Kidney (tissue), 14 donors: ENCODE data around the gene PML. TPM values are rescaled to one million over a fixed set of nuclear protein-coding genes. Genes with fewer than 3 reads are reported as not detected.
"Not testable (repeated sequence)": the region's sequence is repeated elsewhere in the genome, so short reads cannot be mapped to it uniquely, and the experiment has no call there.

Source experiments
- DNase-seq, 5 donors: peaks; one replicate each; pipeline ENCODE4 v3.0.0-alpha.2; 2013 to 2020
- FAIRE-seq: peaks from 2 replicates; lab custom pipeline; 2012; peaks lifted over from hg19 to GRCh38; lab: Jason Lieb, UNC
- H3K27ac ChIP-seq, 2 donors: one replicate each; pipeline ENCODE4 v1.7.0; 2013; ENCODE audit warnings: low read depth in 2 of 2, low read length in 2 of 2, inconsistent platforms in 1 of 2
- H3K27me3 ChIP-seq: one replicate; pipeline ENCODE4 v1.7.1; 2013; ENCODE audit warnings: low read length, inconsistent platforms; ENCODE audit not compliant: control insufficient read depth, insufficient read depth
- H3K36me3 ChIP-seq, 3 donors: one replicate each; pipeline versions ENCODE4 v1.7.0 to v1.7.1; 2013; ENCODE audit warnings: low read length in 3 of 3, control low read depth in 1 of 3, inconsistent platforms in 1 of 3; ENCODE audit not compliant: insufficient read depth in 3 of 3, control insufficient read depth in 2 of 3
- H3K4me1 ChIP-seq, 3 donors: one replicate each; pipeline versions ENCODE4 v1.7.0 to v1.7.1; 2013; ENCODE audit warnings: low read length in 3 of 3, inconsistent platforms in 1 of 3, low read depth in 1 of 3; ENCODE audit not compliant: control insufficient read depth in 2 of 3, insufficient read depth in 2 of 3
- H3K4me3 ChIP-seq, 3 donors: one replicate each; pipeline versions ENCODE4 v1.7.0 to v1.8.1; 2013; ENCODE audit warnings: low read length in 3 of 3, control low read depth in 1 of 3, inconsistent platforms in 1 of 3
- H3K9ac ChIP-seq, 3 donors: one replicate each; pipeline versions ENCODE4 v1.7.0 to v1.7.1; 2013; ENCODE audit warnings: low read length in 3 of 3, control low read depth in 1 of 3, inconsistent platforms in 1 of 3
- H3K9me3 ChIP-seq, 3 donors: one replicate each; pipeline versions ENCODE4 v1.7.0 to v1.7.1; 2013; ENCODE audit warnings: low read length in 3 of 3, control low read depth in 1 of 3, inconsistent platforms in 1 of 3; ENCODE audit not compliant: control insufficient read depth in 2 of 3, insufficient read depth in 1 of 3
- CTCF ChIP-seq: IDR thresholded peaks from 3 replicates; pipeline ENCODE4 v1.5.1; 2012; ENCODE audit warnings: mild to moderate bottlenecking, moderate library complexity, borderline replicate concordance; ENCODE audit not compliant: insufficient read depth; ENCODE audit errors: extremely low read depth
- intact Hi-C: fragments of 100-400 bp; cut with DNase I; formaldehyde crosslinking; loops from one replicate; pipeline ENCODE4 v1.11.1; 2022
- polyA plus RNA-seq: library from polyadenylated mRNA; stranded (reverse); fragments of 350-450 nt; fragmentation: Illumina TruSeq; extraction: RNeasy Lipid Tissue Mini Kit (QIAGEN cat#74804); gene quantifications from one replicate; pipeline ENCODE4 v1.2.3, GENCODE V29; 2014; ENCODE audit warnings: low read depth, low replicate concordance; ENCODE audit not compliant: insufficient read depth
- total RNA-seq: library from RNA; stranded (reverse); fragmentation: NEBNext Ultra II Directional; extraction: Animal tissue kit (Norgen Biotek cat#: 25700); gene quantifications from one replicate; pipeline ENCODE4 v1.2.1, GENCODE V29; 2021
- donor health status: control.
- donor health status: control.
- donor health status: control.
- donor health status: control.
- donor health status: control.
- donor health status: DM: yes; HTN: yes; CAD: no.
- donor health status: Normal renal cell carcinoma (clear cell type).

The PML gene
- total and polyA plus RNA-seq, 2 donors from 2014 or later = 19.6 to 82.9 TPM

- intact Hi-C loops, H3K36me3 ChIP-seq: not testable (repeated sequence)
- DNase-seq = peak in 1 of 5 donors; percentile 75
These were observed 71.3 kb downstream of the PML start for GRCh38 chr15:74065684-74066411.

GRCh38 chr15:74071645-74072044 lies 77.1 kb downstream of the PML start:
- intact Hi-C loops, H3K36me3 ChIP-seq, FAIRE-seq, H3K4me3 ChIP-seq, DNase-seq, H3K9me3 ChIP-seq, H3K27ac ChIP-seq, H3K9ac ChIP-seq, H3K4me1 ChIP-seq, H3K27me3 ChIP-seq: not testable (repeated sequence)

More at GRCh38 chr15:74065684-74066411, 71.3 kb downstream of the PML start:
- not testable (repeated sequence) for H3K4me1 ChIP-seq, H3K9ac ChIP-seq, H3K27me3 ChIP-seq, FAIRE-seq, H3K9me3 ChIP-seq, H3K27ac ChIP-seq, H3K4me3 ChIP-seq
- peak; percentile 46 for TF ChIP-seq CTCF

GRCh38 chr15:74072132-74072531 lies 77.6 kb downstream of the PML start:
- H3K36me3 ChIP-seq, FAIRE-seq, H3K4me3 ChIP-seq, intact Hi-C loops, H3K9me3 ChIP-seq, H3K27me3 ChIP-seq, H3K27ac ChIP-seq, H3K4me1 ChIP-seq, DNase-seq, H3K9ac ChIP-seq: not testable (repeated sequence)

GRCh38 chr15:74072614-74073337 lies 78.3 kb downstream of the PML start:
- FAIRE-seq, H3K4me3 ChIP-seq, intact Hi-C loops, H3K27me3 ChIP-seq, H3K4me1 ChIP-seq, H3K9me3 ChIP-seq, H3K9ac ChIP-seq, H3K27ac ChIP-seq, H3K36me3 ChIP-seq, DNase-seq: not testable (repeated sequence)
- TF ChIP-seq CTCF = peak; percentile 32

- H3K4me1 ChIP-seq, H3K36me3 ChIP-seq, H3K9me3 ChIP-seq, H3K27me3 ChIP-seq, FAIRE-seq, H3K4me3 ChIP-seq, intact Hi-C loops, DNase-seq, H3K27ac ChIP-seq, H3K9ac ChIP-seq: not testable (repeated sequence)
These were observed 81.3 kb downstream of the PML start for GRCh38 chr15:74075781-74076180.

GRCh38 chr15:74082450-74082849 lies 87.9 kb downstream of the PML start, which contains the start of gene GOLGA6A:
Gene GOLGA6A (minus strand): TSS chr15:74082550. CDS start chr15:74082509, 41 bp downstream.
- H3K9me3 ChIP-seq, H3K27ac ChIP-seq, H3K4me1 ChIP-seq, FAIRE-seq, H3K36me3 ChIP-seq, H3K4me3 ChIP-seq, H3K9ac ChIP-seq, intact Hi-C loops, H3K27me3 ChIP-seq, DNase-seq: not testable (repeated sequence)
